Bronchial smooth muscle cell (primary cell): ENCODE data around the gene DKK2. TPM values are rescaled to one million over a fixed set of nuclear protein-coding genes. Genes with fewer than 3 reads are reported as not detected.

Source experiments
- total RNA-seq: library from RNA; depleted of rRNA; stranded (reverse); fragments of >200 nt; gene quantifications from 2 replicates; pipeline ENCODE4 v1.2.1, GENCODE V29; 2014

DKK2 gene
- total RNA-seq: 0.09 and 9.1 TPM in 2 replicates

GRCh38 chr4:107035819-107036583 is at the start of gene DKK2:
Gene DKK2, minus strand, starts transcription at chr4:107036313. Its CDS starts 722 bp downstream, at chr4:107035591.

